ENCODE data around the gene EGFR.

The EGFR gene

GRCh38 chr7:55231736-55232280 lies 213.0 kb downstream of the EGFR start:
- no peak for DNase-seq

DNA sequence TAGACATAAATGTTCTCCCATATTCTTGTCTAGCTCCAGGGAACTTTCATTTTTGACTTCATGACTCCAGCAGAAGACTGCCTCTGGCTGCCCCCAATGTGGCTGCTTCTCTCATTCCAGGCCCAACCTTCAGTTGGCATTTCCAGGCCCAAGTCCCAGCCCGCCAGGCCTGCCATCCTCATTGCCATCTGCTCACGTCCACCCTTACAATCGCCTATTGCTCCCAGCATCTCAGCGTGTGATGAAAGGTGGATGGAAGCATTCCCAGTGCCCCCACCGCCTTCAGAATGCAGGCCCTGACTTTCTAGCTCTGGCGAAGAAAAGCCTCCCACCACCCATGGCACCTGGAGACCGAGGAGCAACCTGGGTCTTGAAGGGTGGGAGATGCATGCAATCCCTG lies 214.2 kb downstream of the EGFR start:
- DNase-seq = no peak

DNA sequence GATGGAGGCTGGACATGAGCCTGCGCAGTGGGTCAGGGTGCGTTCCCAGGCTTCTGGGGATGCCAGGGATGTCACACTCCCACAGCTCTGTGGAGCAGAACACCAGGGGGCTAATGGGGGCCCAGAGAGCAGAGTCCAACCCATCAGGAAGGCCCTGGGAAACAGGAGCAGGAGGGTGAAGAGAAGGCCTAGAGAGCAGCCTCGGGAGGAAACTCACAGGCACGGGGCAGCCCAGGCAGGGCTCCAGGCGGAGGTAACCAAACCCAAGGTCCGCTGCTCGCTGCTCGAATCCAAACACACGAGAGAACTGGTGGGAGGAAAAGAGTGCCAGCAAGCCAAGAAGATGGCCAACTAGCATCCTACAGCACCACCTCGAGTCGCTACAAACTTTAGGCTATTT lies 215.6 kb downstream of the EGFR start:
- no peak for DNase-seq

DNA sequence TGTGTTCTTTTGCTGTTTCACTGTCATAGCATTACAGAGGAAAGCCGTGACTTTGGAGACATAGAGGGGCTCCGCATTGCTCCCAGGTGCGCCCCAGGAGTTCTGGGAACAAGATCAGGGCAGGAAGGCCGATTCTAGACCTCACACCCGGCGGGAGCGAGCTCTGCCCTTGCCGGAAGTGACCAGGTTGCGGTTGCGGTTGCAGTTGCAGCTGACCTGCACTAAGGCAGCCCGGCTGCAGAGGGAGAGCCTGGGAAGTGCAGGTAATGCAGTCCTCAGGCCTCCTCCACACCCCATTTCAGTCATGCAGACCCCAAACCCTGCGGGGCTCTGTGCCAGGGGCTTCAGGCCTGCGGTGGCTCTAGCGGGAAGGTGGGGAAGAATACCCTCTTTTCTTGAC lies 216.3 kb downstream of the EGFR start:
- DNase-seq = no peak

DNA sequence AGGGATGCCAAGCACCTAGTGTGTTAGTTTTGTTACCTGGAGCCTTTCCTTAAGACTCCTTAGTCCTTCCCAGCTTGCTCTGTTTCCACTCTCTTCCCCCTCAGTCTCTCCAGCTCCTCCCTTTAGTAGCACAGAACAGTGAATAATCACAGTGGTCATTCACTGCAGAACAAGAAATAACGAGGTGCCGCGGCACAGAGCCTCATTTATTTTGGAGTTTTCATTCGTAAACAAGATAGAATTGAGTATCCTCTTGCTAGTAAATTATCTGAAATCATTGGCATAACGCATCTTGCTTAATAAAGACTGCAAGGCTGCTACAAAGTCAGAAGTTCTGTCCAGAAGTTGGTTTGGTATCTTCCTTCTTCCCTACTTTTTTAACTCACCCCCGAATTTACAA lies 217.0 kb downstream of the EGFR start:
- DNase-seq = no peak

DNA sequence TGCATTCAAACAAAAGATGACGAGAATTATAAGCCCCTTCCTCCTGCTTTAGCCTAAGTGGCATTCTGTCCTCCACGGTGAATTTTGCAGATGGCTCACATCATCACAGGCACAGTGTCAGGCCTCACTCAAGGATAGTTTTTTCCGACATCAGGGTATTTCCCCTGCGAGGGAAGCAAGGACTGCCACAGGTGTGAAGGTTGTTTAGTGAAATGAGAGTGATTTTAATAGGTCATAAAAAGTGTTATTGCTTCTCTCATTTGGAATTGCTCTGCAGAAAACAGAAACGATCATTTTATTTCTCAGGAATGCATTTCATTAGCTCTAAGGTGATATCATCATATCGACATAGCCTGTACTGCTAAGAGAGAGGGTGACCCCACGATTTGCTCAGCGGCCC lies 217.7 kb downstream of the EGFR start:
- no peak for DNase-seq

DNA sequence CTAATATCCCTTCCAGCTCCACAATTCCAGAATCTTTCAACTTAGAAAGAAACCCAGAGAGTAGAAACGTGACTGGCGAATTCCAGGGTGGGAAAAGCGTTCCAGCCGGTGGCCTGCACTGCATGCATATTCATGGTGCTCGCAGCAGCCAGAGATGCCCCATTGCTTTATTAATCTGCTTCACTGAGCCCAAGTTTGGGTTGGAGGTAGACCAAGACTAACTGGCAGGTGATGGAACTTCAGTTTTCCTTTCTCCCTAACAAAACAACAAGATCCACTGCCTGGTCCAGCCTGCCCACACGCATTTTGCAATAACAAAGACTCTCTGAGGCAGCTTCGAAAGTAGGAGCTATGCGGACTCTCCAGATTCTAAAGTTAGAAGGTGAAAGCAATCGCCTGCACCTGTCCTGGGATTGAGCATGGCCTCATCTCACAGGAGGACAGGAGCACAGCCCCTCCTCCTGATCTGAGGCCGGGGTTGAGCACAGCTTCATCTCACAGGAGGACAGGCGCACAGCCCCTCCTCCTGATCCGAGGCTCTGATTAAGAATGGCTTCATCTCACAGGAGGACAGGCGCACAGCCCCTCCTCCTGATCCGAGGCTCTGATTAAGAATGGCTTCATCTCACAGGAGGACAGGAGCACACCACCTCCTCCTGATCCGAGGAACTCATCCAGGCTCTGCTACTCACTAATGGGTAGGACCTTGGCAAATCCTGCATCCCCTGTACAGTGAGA lies 218.5 kb downstream of the EGFR start:
- DNase-seq = no peak

GRCh38 chr7:55239406-55239805 lies 220.6 kb downstream of the EGFR start:
- DNase-seq = no peak

DNA sequence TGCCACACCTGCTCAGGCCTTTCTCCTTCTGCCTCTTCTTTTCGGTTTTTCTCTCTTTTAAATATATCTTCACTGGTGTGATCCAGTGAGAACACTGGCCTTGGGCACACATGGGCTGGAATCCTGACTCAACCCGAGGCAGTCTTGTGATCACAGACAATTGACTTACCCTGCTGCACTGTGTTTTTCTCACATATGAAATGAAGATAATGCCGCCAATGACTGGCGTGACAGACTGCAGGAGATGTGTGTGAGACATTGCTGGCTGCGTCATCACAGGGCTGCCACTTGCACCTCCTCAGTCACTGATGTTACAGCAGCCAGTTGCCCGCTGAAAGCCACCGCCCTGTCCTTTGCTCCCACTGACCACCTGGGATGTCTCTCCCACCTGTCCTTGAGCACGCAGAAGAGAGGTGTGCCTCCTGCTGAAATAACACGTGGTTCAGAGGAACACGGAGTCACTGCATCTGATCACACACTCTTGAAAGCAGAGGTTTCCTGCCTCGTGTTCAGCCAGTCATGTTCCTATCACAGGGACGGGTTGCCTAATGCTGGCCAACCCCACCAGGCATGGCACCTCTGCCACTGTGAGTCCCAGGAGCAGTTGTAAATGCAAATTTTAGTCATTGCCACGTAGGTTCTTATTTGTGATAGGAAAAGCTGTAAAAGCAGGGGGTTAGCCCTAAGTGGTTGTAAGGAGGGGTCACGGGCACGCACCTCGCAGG lies 221.8 kb downstream of the EGFR start:
- no peak for DNase-seq

- no peak for DNase-seq
Measured at GRCh38 chr7:55241958-55242357, 223.1 kb downstream of the EGFR start.

DNA sequence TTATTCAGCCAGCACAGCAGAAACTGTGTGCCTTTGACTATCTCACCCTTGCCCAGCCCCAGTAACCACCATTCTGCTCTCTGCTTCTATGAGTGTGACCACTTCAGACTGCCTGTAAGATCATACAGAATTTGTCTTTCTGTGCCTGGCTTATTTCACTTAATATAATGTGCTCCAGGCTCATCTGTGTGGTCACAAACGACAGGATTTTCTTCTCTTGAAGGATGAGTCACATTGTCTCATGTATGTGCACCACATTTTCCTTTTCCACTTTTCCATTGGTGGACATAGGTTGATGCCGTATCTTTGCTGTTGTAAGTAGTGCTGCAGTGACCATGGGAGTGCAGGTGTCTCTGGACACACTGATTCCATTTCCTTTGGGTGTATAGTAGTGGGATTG lies 223.8 kb downstream of the EGFR start:
- DNase-seq = no peak

DNA sequence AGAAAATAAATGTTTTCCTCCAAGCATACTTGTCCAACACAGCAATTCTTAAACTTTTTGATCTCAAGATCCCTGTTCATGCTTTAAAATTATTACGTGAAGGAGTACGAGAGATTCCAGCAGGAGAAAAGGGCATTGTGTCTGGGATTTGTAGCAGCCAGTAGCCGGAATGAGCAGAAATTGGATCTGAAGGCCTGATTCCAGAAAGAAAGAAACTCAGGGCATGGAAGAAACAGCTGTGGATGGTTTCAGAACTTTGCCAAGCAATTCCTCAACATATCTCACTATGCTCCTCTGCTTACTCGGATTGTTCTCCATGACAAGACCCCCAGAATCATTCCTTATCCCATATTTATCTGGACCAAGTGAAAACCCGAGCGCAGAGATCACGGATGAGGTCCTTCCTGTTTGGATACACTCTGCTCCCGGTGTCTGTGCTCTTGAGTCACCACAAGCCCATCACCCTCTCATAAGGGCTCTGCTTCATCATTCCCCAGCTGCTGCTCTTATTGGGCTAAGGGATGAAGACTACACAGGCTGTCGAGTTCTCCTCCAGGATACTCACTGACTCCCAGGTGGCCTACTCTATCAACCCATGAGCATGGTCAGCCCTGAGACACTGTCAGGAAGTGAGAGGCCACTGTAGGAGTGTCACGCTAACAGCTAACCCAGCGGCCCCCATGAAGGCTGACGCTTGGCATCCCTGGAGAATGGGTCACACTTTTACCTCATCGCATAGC lies 225.4 kb downstream of the EGFR start:
- no peak for DNase-seq

DNA sequence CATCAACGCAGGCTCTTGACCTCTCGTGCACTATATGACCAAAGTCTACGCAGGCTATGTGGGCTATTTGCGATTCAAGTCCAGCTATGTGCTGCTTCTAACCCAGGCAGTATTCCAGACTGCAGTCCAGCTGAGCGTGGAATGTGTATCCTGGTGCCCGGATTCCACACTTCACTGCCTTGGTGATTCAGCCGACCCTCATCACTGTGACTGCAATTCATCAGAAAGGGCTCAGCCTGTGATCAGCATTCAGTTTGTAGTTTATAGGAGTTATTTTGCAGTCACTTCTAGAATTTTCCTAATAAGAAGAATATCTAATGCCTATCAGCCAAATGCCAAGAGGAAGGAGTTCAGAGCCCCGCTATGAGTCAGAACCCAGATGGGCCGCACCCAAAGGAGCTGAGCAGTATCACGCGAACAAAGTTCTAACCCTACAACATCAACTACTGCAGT lies 226.5 kb downstream of the EGFR start:
- DNase-seq = peak; percentile 6

DNA sequence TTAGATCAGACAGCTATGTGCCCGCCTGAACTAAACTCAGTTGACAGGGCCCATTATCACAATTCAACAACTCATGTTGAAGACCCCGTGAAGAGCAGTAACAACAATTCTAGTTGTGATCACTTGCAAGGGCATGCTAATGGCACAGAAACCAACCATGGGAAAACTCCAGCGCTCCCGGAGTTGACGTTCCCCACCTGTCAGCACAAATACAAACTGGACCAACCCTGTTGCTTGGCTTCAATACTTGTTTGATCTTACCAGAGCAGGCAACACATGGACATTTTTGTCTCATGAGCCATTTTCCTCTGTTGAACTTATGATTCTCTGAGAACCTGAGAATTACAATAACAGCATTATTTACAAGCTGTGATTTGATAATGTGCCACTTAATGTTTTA lies 227.4 kb downstream of the EGFR start:
- no peak for DNase-seq

GRCh38 chr7:55247428-55247827 lies 228.6 kb downstream of the EGFR start:
- no peak for DNase-seq

DNA sequence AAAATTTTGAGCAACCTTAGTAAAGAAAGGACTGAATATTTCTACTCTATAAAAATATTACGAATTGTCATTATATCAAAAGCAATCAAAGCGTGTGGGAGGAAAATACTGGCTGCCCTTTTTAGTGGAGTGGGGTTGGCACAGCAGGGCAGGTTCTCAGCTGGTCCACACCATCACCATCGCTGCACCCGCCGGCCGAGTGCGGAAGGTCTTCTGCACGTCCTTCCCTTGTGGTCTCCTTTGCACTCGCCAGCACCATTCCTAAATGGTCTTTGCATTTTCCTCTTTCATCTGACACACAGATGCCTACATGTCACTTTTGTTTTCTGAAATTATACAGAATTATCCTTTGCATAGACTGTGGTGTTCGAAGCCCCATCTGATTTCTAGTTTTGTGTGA lies 229.7 kb downstream of the EGFR start:
- no peak for DNase-seq

DNA sequence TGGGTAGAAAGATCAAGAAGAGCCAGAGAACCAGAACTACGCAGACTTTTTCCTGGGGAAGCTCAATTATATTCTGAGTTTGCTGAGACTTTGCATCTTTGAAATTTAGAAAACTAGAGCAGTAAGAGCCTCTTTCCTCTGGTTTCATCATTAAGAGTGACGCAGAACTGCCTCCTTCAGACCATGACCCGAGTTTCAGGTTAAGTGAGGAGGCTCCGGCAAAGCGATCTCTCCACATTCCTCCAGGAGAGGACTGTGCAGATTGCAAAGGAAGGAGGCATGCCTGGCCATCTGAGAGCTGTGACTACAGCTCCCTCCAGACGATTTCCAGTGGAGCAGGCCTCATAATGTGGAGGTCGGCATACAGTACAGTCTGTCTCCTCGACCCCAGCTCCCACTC lies 230.5 kb downstream of the EGFR start:
- DNase-seq = no peak

DNA sequence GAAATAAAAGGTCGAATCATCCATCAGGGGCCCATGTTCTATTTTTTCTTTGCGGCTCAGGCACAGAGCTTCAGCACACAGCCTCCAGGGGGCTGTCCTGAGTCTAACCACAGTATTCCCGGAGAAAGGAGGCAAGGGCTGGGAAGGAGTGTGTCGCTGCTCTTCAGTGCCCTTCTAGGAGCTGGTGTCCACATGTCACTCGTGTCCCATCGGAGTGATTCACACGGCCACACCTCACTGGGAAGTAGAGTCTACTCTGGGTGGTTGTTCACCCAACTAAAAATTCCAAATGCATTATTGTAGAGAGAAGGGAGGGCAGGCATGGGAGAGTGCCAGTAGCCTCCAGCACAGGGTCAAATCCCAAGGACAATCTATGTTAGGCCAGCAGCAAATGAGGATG lies 231.5 kb downstream of the EGFR start:
- no peak for DNase-seq

- DNase-seq = no peak
Measured at GRCh38 chr7:55251313-55251712, 232.5 kb downstream of the EGFR start.

- no peak for DNase-seq
Measured at GRCh38 chr7:55251911-55252310, 233.1 kb downstream of the EGFR start.

DNA sequence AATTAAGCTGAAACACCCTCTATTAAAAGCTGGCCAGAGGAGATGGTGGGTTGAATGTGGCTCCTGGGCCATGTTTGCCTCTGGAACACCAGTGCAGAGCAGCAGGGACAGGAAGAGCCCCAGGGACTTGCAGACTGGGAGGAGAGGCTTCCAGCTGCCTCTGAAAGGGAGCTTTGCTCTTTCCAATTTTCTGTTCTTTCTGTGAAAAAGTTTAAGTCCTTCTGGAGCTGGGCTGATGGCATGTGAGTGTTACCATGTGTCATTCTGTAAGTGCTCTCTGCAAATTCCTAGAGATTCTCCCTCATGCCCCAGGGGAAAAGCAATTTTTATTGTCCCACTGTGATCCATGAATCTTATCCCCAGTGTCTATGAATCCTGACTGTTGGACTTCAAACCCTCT lies 233.6 kb downstream of the EGFR start:
- DNase-seq = no peak

GRCh38 chr7:55253188-55253587 lies 234.4 kb downstream of the EGFR start:
- DNase-seq = no peak

GRCh38 chr7:55254242-55254595 lies 235.4 kb downstream of the EGFR start:
- no peak for DNase-seq

Measured in midbrain (tissue), 1 donor.